Transverse colon (tissue), 4 donors: ENCODE data around the gene GABRB1. TPM values are rescaled to one million over a fixed set of nuclear protein-coding genes. Genes with fewer than 3 reads are reported as not detected.

ENCODE experiments used
- DNase-seq: peaks from one replicate; pipeline ENCODE4 v3.0.0-alpha.2; 2019
- H3K27ac ChIP-seq, 4 donors: fragments of 200-600 bp; sonication (generic); 2 replicates each; pipeline ENCODE4 v1.5.1; 2016 to 2018; ENCODE audit warnings: inconsistent platforms in 4 of 4
- H3K27me3 ChIP-seq: fragments of 200-600 bp; sonication (generic); 2 replicates; pipeline ENCODE4 v1.5.1; 2017; ENCODE audit warnings: inconsistent platforms
- H3K36me3 ChIP-seq, 4 donors: fragments of 200-600 bp; sonication (generic); 2 replicates each; pipeline ENCODE4 v1.5.1; 2017 to 2019; ENCODE audit warnings: inconsistent platforms in 4 of 4
- H3K4me1 ChIP-seq, 4 donors: fragments of 200-600 bp; sonication (generic); 2 replicates each; pipeline ENCODE4 v1.5.1; 2017 to 2020; ENCODE audit warnings: inconsistent platforms in 4 of 4
- H3K4me3 ChIP-seq, 4 donors: fragments of 200-600 bp; sonication (generic); 1 replicate in 1 of 4; 2 replicates in 3 of 4; pipeline versions ENCODE4 v1.5.1 to v1.6.1; 2017 to 2019; ENCODE audit warnings: inconsistent platforms in 4 of 4
- H3K9me3 ChIP-seq, 2 donors: fragments of 200-600 bp; sonication (generic); 2 replicates each; pipeline ENCODE4 v1.5.1; 2017 to 2019; ENCODE audit warnings: inconsistent platforms in 2 of 2
- EP300 ChIP-seq: sonication (generic); formaldehyde crosslinking; IDR thresholded peaks from one replicate; pipeline ENCODE4 v1.6.1; 2017; ENCODE audit warnings: antibody characterized with exemption, low read depth
- POLR2A ChIP-seq: fragments of 450-650 bp; IDR thresholded peaks from one replicate; pipeline ENCODE4 v1.6.1; 2016; ENCODE audit warnings: antibody characterized with exemption, mild to moderate bottlenecking, moderate library complexity
- POLR2AphosphoS5 ChIP-seq, 3 donors: sonication (generic); formaldehyde crosslinking; IDR thresholded peaks; one replicate each; pipeline ENCODE4 v1.6.1; 2016; ENCODE audit warnings: antibody characterized with exemption in 3 of 3
- WGBS, 2 donors: methylation state at CpG; one replicate each; pipeline ENCODE4 v1.1.5; 2018; ENCODE audit warnings: low coverage in 1 of 2; 5-methylcytosine and 5-hydroxymethylcytosine counted together
- in situ Hi-C, 4 donors: fragments of 200-750 bp; cut with MboI; loops; one replicate each; pipeline versions ENCODE4 v1.15.0 to v1.15.1; 2017; ENCODE audit warnings: low sequenced_read_pairs in 3 of 4, low pct_ligation_motif_present in 1 of 4, low pct_unique_long_range_greater_than_20kb in 1 of 4
- intact Hi-C: fragments of 100-400 bp; cut with DNase I; formaldehyde crosslinking; loops from one replicate; pipeline ENCODE4 v1.15.1; 2023; ENCODE audit warnings: low total_unique reads
- total RNA-seq, 4 donors: library from RNA; depleted of rRNA; stranded (reverse); fragments of >200 nt; gene quantifications; one replicate each; pipeline ENCODE4 v1.1.0, GENCODE V29; 2016
- TF ChIP-seq, protein P1 (sequence below), 5 experiments: fragments of 200-600 bp in 3 of 5; fragments of 450-650 bp in 2 of 5; sonication (generic) in 3 of 5; IDR thresholded peaks; 1 replicate in 2 of 5; 2 replicates in 3 of 5; pipeline ENCODE4 v1.5.1; 2016 to 2017; ENCODE audit warnings: antibody characterized with exemption in 5 of 5, inconsistent platforms in 3 of 5, mild to moderate bottlenecking in 2 of 5, moderate library complexity in 1 of 5

Gene GABRB1
- total RNA-seq: 10 to 100 TPM in 1 of 4 donors, under 1 TPM in 2, not detected in 1; 0.14 to 19.7 (median 0.48) TPM

DNA sequence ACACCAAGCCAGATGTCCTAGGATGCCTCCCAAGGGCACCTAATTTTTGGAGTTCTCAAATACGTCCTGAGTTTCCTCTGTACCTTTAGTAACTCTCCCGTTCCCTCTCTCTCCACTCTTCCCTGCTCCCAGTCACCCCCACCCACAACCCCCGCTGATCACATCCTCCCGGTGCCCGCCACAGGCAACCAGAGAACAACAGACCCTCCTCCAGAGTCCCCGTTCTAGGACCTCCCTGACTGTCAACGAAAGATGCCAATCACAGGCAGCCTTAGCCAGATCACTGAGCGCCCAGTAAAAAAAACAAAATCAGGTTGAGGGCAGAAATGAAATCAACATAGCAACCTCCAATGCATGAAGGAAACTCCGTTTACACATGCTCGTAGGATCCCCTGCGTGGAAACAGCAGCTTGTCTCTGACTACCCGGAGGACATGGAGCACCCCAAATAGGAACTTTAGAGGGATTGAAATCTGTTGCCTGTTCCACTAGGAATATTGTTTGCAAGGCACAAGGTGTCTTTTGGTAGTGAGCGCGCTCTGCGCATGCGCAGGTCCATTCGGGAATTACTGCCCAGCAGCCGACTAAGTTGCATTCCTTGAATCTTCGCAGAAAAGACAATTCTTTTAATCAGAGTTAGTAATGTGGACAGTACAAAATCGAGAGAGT, at the start of gene GABRB1:
TSS of gene GABRB1 (plus strand) at position 557 of the 668 bp plus-strand sequence.
- intact Hi-C loops (no loop called here), in situ Hi-C loops (no loop called here)
- Histone ChIP-seq H3K27me3 (peaks cover 27% of the 10 kb centered on the region), H3K4me1 (peaks cover 0 to 16% (median 7%) of the 10 kb centered on the region in 4 donors), H3K27ac (no peak within 1 kb of the TSS), H3K36me3 (no peaks in the 10 kb centered on the region), H3K4me3 (peak within 1 kb of the TSS; percentile 3 to 52 (median 30)), H3K9me3 (no peaks in the 10 kb centered on the region)
- no peak for TF ChIP-seq POLR2AphosphoS5 (IDR thresholded peaks at IDR 0.05)
- TF ChIP-seq, protein P1, sequence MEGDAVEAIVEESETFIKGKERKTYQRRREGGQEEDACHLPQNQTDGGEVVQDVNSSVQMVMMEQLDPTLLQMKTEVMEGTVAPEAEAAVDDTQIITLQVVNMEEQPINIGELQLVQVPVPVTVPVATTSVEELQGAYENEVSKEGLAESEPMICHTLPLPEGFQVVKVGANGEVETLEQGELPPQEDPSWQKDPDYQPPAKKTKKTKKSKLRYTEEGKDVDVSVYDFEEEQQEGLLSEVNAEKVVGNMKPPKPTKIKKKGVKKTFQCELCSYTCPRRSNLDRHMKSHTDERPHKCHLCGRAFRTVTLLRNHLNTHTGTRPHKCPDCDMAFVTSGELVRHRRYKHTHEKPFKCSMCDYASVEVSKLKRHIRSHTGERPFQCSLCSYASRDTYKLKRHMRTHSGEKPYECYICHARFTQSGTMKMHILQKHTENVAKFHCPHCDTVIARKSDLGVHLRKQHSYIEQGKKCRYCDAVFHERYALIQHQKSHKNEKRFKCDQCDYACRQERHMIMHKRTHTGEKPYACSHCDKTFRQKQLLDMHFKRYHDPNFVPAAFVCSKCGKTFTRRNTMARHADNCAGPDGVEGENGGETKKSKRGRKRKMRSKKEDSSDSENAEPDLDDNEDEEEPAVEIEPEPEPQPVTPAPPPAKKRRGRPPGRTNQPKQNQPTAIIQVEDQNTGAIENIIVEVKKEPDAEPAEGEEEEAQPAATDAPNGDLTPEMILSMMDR (IDR thresholded peaks at IDR 0.05): no peak
- TF ChIP-seq POLR2A: no peak
- no peak for TF ChIP-seq EP300
- WGBS, 2 donors: 11 to 16% methylated on average over 5 to 20 of the region's 20 CpGs
- peak; percentile 66 for DNase-seq

DNA sequence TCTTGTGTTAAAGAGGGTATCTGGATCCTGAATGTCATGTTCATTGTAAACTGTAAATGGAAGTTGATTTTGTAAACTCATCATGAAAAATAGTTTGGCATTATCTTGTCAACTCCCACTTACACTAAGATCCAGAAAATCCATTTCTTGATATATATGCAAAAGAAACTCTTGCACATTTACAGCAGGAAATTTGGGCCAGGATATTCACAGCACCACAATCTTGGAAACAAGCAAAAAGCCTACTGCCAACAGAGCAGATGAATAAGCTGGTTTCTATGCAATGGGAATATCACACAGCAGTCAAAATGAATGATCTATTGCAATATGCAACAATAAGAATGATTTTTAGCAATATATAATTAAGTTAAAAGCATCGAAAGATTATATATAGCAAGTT, 46.6 kb upstream of the GABRB1 start:
- Histone ChIP-seq H3K27me3 (no peaks in the 10 kb centered on the region), H3K27ac (no peak overlapping the region), H3K36me3 (no peaks in the 10 kb centered on the region), H3K9me3 (no peaks in the 10 kb centered on the region), H3K4me3 (no peak overlapping the region), H3K4me1 (no peaks in the 10 kb centered on the region)
- TF ChIP-seq EP300 (no peak), POLR2A (no peak), POLR2AphosphoS5 (IDR thresholded peaks at IDR 0.05) (no peak)
- TF ChIP-seq, protein P1 (IDR thresholded peaks at IDR 0.05): no peak
- WGBS, 2 donors: 90 to 97% methylated on average over 1 of the region's 1 CpG
- DNase-seq: no peak
- in situ Hi-C loops (no loop called here), intact Hi-C loops (no loop called here)

DNA sequence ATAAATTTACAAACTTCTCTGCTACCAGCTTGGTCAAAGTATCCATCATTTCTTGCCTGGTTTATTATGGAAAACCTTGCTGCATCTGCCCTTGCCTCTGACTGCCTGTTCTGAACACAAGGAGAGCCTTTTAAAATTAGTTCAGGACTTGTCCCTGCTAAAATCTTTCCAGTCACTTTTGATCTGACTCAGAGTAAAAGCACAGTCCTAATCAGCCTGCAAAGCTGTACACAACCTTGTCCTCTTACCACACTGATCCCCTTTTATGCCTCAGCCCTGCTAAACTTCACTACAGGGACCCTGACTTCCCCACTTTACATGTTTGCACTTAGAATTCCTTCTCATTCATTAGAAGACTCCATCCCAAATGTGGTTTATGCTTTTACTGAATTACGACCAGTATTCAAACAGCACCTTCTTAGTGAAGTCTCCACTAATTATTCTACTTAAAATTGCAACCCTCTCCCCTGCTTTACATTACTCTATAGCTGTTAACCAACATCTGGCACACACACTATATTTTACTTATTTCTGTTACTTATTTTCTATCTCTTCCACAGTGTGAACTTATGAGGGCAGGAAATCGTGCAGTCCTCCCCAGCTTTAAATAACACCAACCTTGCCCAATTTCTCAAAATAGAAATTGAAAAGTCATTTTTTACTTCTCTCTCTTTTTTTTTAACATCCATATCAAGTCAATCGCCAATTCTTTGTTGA, 44.3 kb upstream of the GABRB1 start:
- in situ Hi-C loops: no loop called here
- Histone ChIP-seq H3K36me3 (no peaks in the 10 kb centered on the region), H3K4me1 (no peaks in the 10 kb centered on the region), H3K27me3 (peaks cover 11% of the 10 kb centered on the region), H3K27ac (no peak overlapping the region), H3K9me3 (no peaks in the 10 kb centered on the region), H3K4me3 (no peak overlapping the region)
- 72 to 80% methylated on average over 3 of the region's 3 CpGs for WGBS, 2 donors
- no peak for DNase-seq
- intact Hi-C loops: no loop called here
- TF ChIP-seq POLR2AphosphoS5 (IDR thresholded peaks at IDR 0.05) (no peak), POLR2A (no peak), EP300 (no peak)
- TF ChIP-seq, protein P1 (IDR thresholded peaks at IDR 0.05): no peak

DNA sequence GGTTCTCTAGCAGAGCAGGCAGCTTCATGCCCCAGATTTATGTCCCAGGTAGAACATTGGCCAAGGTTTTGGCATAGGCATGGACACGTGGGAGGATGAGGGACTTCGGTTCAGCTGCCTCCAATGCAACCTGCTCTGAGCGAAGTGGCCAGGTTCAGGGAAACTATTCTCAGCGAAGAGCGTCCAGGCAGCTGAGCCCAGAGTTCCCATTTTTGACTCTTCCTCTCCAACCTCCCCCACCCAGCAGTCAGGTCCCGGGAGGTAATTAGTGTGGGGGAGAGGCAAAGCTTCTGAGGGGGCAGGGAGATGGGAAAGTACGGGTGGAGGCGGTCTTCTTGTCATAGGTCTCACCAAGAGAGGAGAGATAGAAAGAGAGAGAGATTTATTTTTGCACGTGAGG, 39.0 kb upstream of the GABRB1 start:
- TF ChIP-seq POLR2AphosphoS5 (IDR thresholded peaks at IDR 0.05) (no peak), EP300 (no peak), POLR2A (no peak)
- TF ChIP-seq, protein P1 (IDR thresholded peaks at IDR 0.05): no peak
- 4 to 31% methylated on average over 3 to 9 of the region's 9 CpGs for WGBS, 2 donors
- in situ Hi-C loops: no loop called here
- no peaks in the 10 kb centered on the region for H3K36me3 ChIP-seq
- H3K27me3 ChIP-seq: peaks cover 55% of the 10 kb centered on the region
- H3K4me3 ChIP-seq: no peak overlapping the region
- H3K27ac ChIP-seq: no peak overlapping the region
- peaks cover 0 to 15% (median 12%) of the 10 kb centered on the region in 4 donors for H3K4me1 ChIP-seq
- intact Hi-C loops: no loop called here
- DNase-seq: no peak
- no peaks in the 10 kb centered on the region for H3K9me3 ChIP-seq
